ENCODE measurements around the gene FOXJ1. TPM values are rescaled to one million over a fixed set of nuclear protein-coding genes. Genes with fewer than 3 reads are reported as not detected.

FOXJ1 gene
- total and polyA plus RNA-seq, 2 of the 13 experiments (the other 11 are each of a cell fraction or from before 2014, with no cell fraction given) = 0.98 to 1.6 TPM

DNA sequence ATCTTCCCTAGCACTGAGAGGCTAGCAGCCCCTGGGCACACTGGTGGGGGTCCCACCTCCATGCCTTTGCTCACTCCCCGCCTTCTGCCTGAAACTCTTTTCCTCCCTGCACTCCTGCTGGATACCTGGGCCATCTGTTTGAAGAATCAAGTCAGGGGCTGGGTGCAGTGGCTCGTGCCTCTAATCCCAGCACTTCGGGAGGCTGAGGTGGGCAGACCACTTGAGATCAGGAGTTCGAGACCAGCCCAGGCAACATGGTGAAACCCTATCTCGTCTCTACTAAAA lies 15.7 kb downstream of the FOXJ1 start:
- Histone ChIP-seq H4K20me1 (ENCODE audit: insufficient read depth, low read length) (no peaks in the 10 kb centered on the region), H3K9me3 (ENCODE audit: low read length) (no peaks in the 10 kb centered on the region), H3K4me3 (replicated peaks in 1 of 3; ENCODE audit: insufficient read depth in 1 of 3, low read depth in 2 of 3, low read length in 3 of 3) (no peak overlapping the region), H3K27ac (ENCODE audit: extremely low read length, insufficient read depth, low read length) (no peak overlapping the region), H3K27me3 (ENCODE audit: control insufficient read depth in 1 of 2, insufficient read depth in 2 of 2, low read length in 2 of 2) (peaks cover 0 to 10% of the 10 kb centered on the region in 2 experiments; a peak in 3 of 5 replicates), H2AFZ (ENCODE audit: low read length) (no peak overlapping the region), H3K4me2 (ENCODE audit: low read depth, low read length) (no peak overlapping the region), H3K36me3 (replicated peaks in 1 of 2; ENCODE audit: control insufficient read depth in 1 of 2, insufficient read depth in 2 of 2, low read length in 2 of 2) (no peaks in the 10 kb centered on the region), H3K9ac (ENCODE audit: insufficient read depth, low read depth, low read length) (no peak overlapping the region), H3K4me1 (ENCODE audit: insufficient read depth, low read length) (peaks cover 17% of the 10 kb centered on the region), H3K79me2 (ENCODE audit: insufficient read depth, low read length) (no peaks in the 10 kb centered on the region)
- intact Hi-C loops (cut with micrococcal nuclease; ENCODE audit: unreplicated experiment) (no loop called here), in situ Hi-C loops (cut with HindIII; ENCODE audit: extremely low pct_ligation_motif_present, low pct_unique_long_range_greater_than_20kb) (no loop called here)
- FAIRE-seq = no peak
- BruUV-seq (replicated peaks) = no TSS peak
- CTCF ChIA-PET (ENCODE audit: low intra/inter-chr PET ratio, low total read pairs) = interaction anchor here (1.3 to 5.1 kb wide), 3 partner anchors 29 to 154 kb away, joined by 4 to 35 read pairs (median 11); no protein-coding TSS in a partner anchor
- WGBS (ENCODE audit: low lambda C conversion rate) = 39% methylated on average over 5 of the region's 5 CpGs
- ATAC-seq = no peak
- DNase-seq (ENCODE audit: low spot score) = no peak
- POLR2A ChIA-PET = interaction anchor here (0.8 to 2.8 kb wide), 2 partner anchors 9 to 13 kb away, joined by 4 to 13 read pairs; no protein-coding TSS in a partner anchor
- TF ChIP-seq DR1 (CRISPR knock-in tag; IDR thresholded peaks at IDR 0.05) (0 out of 2 replicates have a peak, but pooled peaks have one; percentile 29), ZNF333 (CRISPR knock-in tag; IDR thresholded peaks at IDR 0.05; ENCODE audit: borderline replicate concordance) (no peak), NFIB (CRISPR knock-in tag; IDR thresholded peaks at IDR 0.05; ENCODE audit: borderline replicate concordance) (peak; percentile 79; the same call in 1 of the 2 replicates)

DNA sequence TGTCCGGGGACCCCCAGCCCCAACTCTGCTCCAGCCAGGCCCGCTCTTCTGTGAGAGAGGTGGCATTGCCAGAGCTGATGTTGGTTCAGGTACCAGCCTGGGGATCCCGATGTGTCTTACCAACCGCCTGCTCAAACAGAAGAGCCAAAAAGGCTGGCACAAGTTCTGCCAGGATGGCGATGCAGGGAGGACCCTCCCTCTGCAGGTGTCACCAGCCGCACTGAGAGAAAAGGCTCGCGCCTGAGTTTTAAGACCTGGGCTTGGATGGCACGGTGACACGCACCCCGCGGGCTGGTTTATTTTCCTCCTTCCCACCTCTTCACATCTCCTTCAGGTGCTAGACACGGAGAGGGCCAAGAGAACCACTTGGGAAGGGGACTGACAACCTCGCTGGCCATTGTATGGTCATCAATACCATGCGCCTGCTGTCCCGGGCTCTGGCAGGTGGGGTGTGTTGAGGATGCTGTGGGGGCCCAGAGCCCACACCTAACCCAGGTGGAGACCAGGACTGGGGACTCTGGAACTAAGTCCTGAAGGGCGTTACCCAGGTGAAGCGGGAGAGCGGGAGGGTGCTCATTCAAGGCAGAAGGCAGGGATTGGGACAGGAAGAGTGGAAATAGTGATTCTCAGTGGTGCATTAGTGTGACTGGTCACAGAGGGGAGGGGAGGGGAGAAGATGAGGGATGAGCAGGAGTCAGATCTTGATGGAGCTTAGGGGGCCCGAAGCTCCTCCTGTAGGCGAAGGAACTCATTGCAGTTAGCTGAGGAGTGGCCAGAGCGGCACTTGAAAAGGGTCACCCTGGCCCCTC lies 16.3 kb downstream of the FOXJ1 start:
- intact Hi-C loops (cut with micrococcal nuclease; ENCODE audit: unreplicated experiment) = no loop called here
- no peak for DNase-seq (ENCODE audit: low spot score)
- peak; percentile 49 for FAIRE-seq
- no peak overlapping the region for H2AFZ ChIP-seq (ENCODE audit: low read length)
- TF ChIP-seq ZSCAN25 (CRISPR knock-in tag; IDR thresholded peaks at IDR 0.05) = 0 out of 2 replicates have a peak, but pooled peaks have one; percentile 43
- no peak for TF ChIP-seq PAX8 (CRISPR knock-in tag; IDR thresholded peaks at IDR 0.05; ENCODE audit: borderline replicate concordance)
- TF ChIP-seq, protein P1, sequence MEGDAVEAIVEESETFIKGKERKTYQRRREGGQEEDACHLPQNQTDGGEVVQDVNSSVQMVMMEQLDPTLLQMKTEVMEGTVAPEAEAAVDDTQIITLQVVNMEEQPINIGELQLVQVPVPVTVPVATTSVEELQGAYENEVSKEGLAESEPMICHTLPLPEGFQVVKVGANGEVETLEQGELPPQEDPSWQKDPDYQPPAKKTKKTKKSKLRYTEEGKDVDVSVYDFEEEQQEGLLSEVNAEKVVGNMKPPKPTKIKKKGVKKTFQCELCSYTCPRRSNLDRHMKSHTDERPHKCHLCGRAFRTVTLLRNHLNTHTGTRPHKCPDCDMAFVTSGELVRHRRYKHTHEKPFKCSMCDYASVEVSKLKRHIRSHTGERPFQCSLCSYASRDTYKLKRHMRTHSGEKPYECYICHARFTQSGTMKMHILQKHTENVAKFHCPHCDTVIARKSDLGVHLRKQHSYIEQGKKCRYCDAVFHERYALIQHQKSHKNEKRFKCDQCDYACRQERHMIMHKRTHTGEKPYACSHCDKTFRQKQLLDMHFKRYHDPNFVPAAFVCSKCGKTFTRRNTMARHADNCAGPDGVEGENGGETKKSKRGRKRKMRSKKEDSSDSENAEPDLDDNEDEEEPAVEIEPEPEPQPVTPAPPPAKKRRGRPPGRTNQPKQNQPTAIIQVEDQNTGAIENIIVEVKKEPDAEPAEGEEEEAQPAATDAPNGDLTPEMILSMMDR (CRISPR knock-in tag; IDR thresholded peaks at IDR 0.05) = peak; percentile 48
- 0 out of 2 replicates have a peak, but pooled peaks have one; percentile 34 for TF ChIP-seq ZNF263 (CRISPR knock-in tag; IDR thresholded peaks at IDR 0.05)
- TF ChIP-seq DNMT3B (CRISPR knock-in tag; conservative IDR thresholded peaks at IDR 0.05) = no peak
- no peak for TF ChIP-seq SP1 (IDR thresholded peaks at IDR 0.05)
- TF ChIP-seq SP1 (CRISPR knock-in tag; IDR thresholded peaks at IDR 0.05) = no peak
- peak; percentile 22; the same call in 1 of the 2 replicates for TF ChIP-seq SMC3 (IDR thresholded peaks at IDR 0.05; ENCODE audit: low read length)
- 0 out of 2 replicates have a peak, but pooled peaks have one; percentile 16 for TF ChIP-seq SALL1 (CRISPR knock-in tag; IDR thresholded peaks at IDR 0.05)
- BruUV-seq (replicated peaks) = no TSS peak
- H4K20me1 ChIP-seq (ENCODE audit: insufficient read depth, low read length) = no peaks in the 10 kb centered on the region
- no peak overlapping the region for H3K9ac ChIP-seq (ENCODE audit: insufficient read depth, low read depth, low read length)
- peak; percentile 20 for ATAC-seq
- H3K79me2 ChIP-seq (ENCODE audit: insufficient read depth, low read length) = no peaks in the 10 kb centered on the region
- peaks cover 17% of the 10 kb centered on the region for H3K4me1 ChIP-seq (ENCODE audit: insufficient read depth, low read length)
- CTCF ChIA-PET (ENCODE audit: low intra/inter-chr PET ratio, low total read pairs) = interaction anchor here (1.0 to 5.1 kb wide), 5 partner anchors 23 to 154 kb away, joined by 3 to 35 read pairs (median 6); no protein-coding TSS in a partner anchor
- no peaks in the 10 kb centered on the region for H3K36me3 ChIP-seq (replicated peaks in 1 of 2; ENCODE audit: control insufficient read depth in 1 of 2, insufficient read depth in 2 of 2, low read length in 2 of 2)
- no peak overlapping the region for H3K4me3 ChIP-seq (replicated peaks in 1 of 3; ENCODE audit: insufficient read depth in 1 of 3, low read depth in 2 of 3, low read length in 3 of 3)
- POLR2A ChIA-PET = interaction anchor here (0.8 to 2.8 kb wide), 5 partner anchors 9 to 53 kb away, joined by 3 to 13 read pairs (median 4); no protein-coding TSS in a partner anchor
- H3K27me3 ChIP-seq (ENCODE audit: control insufficient read depth in 1 of 2, insufficient read depth in 2 of 2, low read length in 2 of 2) = peaks cover 0 to 13% of the 10 kb centered on the region in 2 experiments; a peak in 3 of 5 replicates
- H3K9me3 ChIP-seq (ENCODE audit: low read length) = no peaks in the 10 kb centered on the region
- H3K4me2 ChIP-seq (ENCODE audit: low read depth, low read length) = no peak overlapping the region
- in situ Hi-C loops (cut with HindIII; ENCODE audit: extremely low pct_ligation_motif_present, low pct_unique_long_range_greater_than_20kb) = loop anchor here (5.0 kb wide), 2 partner anchors 33 to 153 kb away; no protein-coding TSS in a partner anchor
- 64% methylated on average over 19 of the region's 22 CpGs for WGBS (ENCODE audit: low lambda C conversion rate)
- no peak overlapping the region for H3K27ac ChIP-seq (ENCODE audit: extremely low read length, insufficient read depth, low read length)
